Aorta (tissue), 5 donors: ENCODE results near the gene SAP30. TPM values are rescaled to one million over a fixed set of nuclear protein-coding genes. Genes with fewer than 3 reads are reported as not detected.

Experiments
- ATAC-seq: fragments of 200-7000 bp; cut with Tn5 transposase; one replicate; pipeline ENCODE4 v1.9.1; 2022; ENCODE audit warnings: moderate library complexity; ENCODE audit not compliant: low FRiP score
- DNase-seq, 2 donors: peaks; one replicate each; pipeline ENCODE4 v3.0.0-alpha.2; 2020
- H3K27ac ChIP-seq, 2 donors: one replicate each; pipeline ENCODE4 v1.5.1; 2013; ENCODE audit warnings: low read length in 2 of 2, mild to moderate bottlenecking in 2 of 2, moderate library complexity in 2 of 2, control low read depth in 1 of 2, inconsistent platforms in 1 of 2, low read depth in 1 of 2
- H3K27me3 ChIP-seq, 2 donors: one replicate each; pipeline ENCODE4 v1.6.1; 2013; ENCODE audit warnings: control low read depth in 1 of 2, low read length in 1 of 2, mild to moderate bottlenecking in 1 of 2, moderate library complexity in 1 of 2; ENCODE audit not compliant: insufficient read depth in 2 of 2, control insufficient read depth in 1 of 2
- H3K36me3 ChIP-seq, 2 donors: one replicate each; pipeline ENCODE4 v1.6.1; 2013; ENCODE audit warnings: control low read depth in 1 of 2, low read length in 1 of 2, mild to moderate bottlenecking in 1 of 2; ENCODE audit not compliant: insufficient read depth in 2 of 2, control insufficient read depth in 1 of 2
- H3K4me1 ChIP-seq, 2 donors: one replicate each; pipeline ENCODE4 v1.6.1; 2013; ENCODE audit warnings: low read length in 2 of 2, control low read depth in 1 of 2, mild to moderate bottlenecking in 1 of 2, moderate library complexity in 1 of 2; ENCODE audit not compliant: insufficient read depth in 2 of 2, control insufficient read depth in 1 of 2
- H3K4me3 ChIP-seq, 2 donors: one replicate each; pipeline ENCODE4 v1.5.1; 2013; ENCODE audit warnings: low read length in 2 of 2, control low read depth in 1 of 2, mild to moderate bottlenecking in 1 of 2
- H3K9me3 ChIP-seq: one replicate; pipeline ENCODE4 v1.6.1; 2013; ENCODE audit warnings: mild to moderate bottlenecking, low read length; ENCODE audit not compliant: control insufficient read depth
- whole genome bisulfite sequencing, 2 donors: extraction: QIAGEN DNeasy Blood & Tissue Kit; methylation state at CpG; one replicate each; pipeline ENCODE4 v1.1.7; 2013; 5-methylcytosine and 5-hydroxymethylcytosine counted together
- intact Hi-C, 2 donors: fragments of 100-400 bp; cut with DNase I; formaldehyde crosslinking; loops; one replicate each; pipeline versions ENCODE4 v1.14.2 to v1.15.0; 2022
- polyA plus RNA-seq, 2 donors: library from polyadenylated mRNA; stranded (reverse); fragments of 200-250 nt; gene quantifications; one replicate each; pipeline ENCODE4 v1.2.3, GENCODE V29; 2013
- total RNA-seq, 2 donors: library from RNA; stranded (reverse); fragmentation: NEBNext Ultra II Directional; extraction: Animal tissue kit (Norgen Biotek cat#: 25700); gene quantifications; one replicate each; pipeline ENCODE4 v1.2.1, GENCODE V29; 2021
- donor health status: healthy with polysubstance abuse.
- donor health status: Bipolar disorder and iron deficiency.
- donor health status: DM: no; HTN: no; CAD: no.
- donor health status: DM: no; HTN: no; CAD: no.
- donor health status: DM: yes; HTN: yes; CAD: no.

SAP30 gene
- total and polyA plus RNA-seq, 4 donors = 19.4 to 34.7 (median 29.6) TPM

DNA sequence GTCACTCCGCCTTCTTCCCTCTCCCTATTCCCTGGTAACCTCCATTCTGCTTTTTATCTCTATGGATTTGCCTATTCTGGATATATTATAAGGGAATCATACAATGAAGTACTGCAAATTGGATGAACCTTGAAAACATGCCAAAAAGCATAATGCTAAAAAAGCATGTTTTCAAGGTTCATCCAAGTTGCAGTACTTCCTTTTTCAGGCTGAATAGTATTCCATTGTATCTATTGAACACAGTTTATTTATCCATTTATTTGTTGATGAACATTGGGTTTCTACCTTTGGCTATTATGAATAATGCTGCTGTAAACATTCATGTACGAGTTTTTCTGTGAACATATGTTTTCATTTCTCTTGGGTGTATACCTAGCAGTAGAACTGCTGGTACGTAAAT, 9.2 kb downstream of the SAP30 start:
- 96 to 97% methylated on average over 3 of the region's 3 CpGs for WGBS, 2 donors
- intact Hi-C loops = loop anchor here in 1 of 2 donors (5.0 kb wide), 1 partner anchor 32 kb away; no protein-coding TSS in a partner anchor
- DNase-seq = no peak
- no peaks in the 10 kb centered on the region for H3K27me3 ChIP-seq
- H3K4me1 ChIP-seq = no peaks in the 10 kb centered on the region
- no peaks in the 10 kb centered on the region for H3K9me3 ChIP-seq
- no peak overlapping the region for H3K27ac ChIP-seq
- ATAC-seq = no peak
- no peaks in the 10 kb centered on the region for H3K36me3 ChIP-seq
- H3K4me3 ChIP-seq = no peak overlapping the region

GRCh38 chr4:173380987-173381386, 10.2 kb downstream of the SAP30 start:
- no peak for ATAC-seq
- no peaks in the 10 kb centered on the region for H3K36me3 ChIP-seq
- no peak overlapping the region for H3K27ac ChIP-seq
- H3K4me3 ChIP-seq = no peak overlapping the region
- no peaks in the 10 kb centered on the region for H3K4me1 ChIP-seq
- intact Hi-C loops = no loop called here
- H3K27me3 ChIP-seq = no peaks in the 10 kb centered on the region
- H3K9me3 ChIP-seq = no peaks in the 10 kb centered on the region
- DNase-seq = no peak

DNA sequence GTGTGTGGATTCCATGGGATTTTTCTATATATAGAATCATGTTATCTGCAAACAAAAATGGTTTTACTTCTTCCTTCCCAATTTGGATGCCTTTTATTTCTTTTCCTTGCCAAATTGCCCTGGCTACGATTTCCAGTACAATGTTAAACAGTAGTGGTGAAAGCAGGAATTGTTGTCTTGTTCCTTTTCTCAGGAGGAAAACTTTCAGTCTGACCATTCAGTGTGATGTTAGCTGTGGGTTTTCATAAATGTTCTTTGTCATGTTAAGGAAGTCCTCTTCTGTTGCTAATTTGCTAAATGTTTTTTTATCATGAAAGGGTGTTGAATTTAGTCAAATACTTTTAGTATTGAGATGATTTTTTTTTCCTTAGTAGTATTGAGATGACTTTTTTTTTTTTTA, 10.9 kb downstream of the SAP30 start:
- H3K4me3 ChIP-seq = no peak overlapping the region
- intact Hi-C loops = no loop called here
- 0 to 3% methylated on average over 1 of the region's 1 CpG for WGBS, 2 donors

GRCh38 chr4:173382349-173382748, 11.6 kb downstream of the SAP30 start:
- DNase-seq (no peak), ATAC-seq (no peak)
- H3K36me3 ChIP-seq = no peaks in the 10 kb centered on the region
- no peak overlapping the region for H3K27ac ChIP-seq
- WGBS, 2 donors = 92 to 95% methylated on average over 4 of the region's 4 CpGs
- H3K27me3 ChIP-seq = no peaks in the 10 kb centered on the region
- H3K4me1 ChIP-seq = no peaks in the 10 kb centered on the region
- intact Hi-C loops = no loop called here
- no peak overlapping the region for H3K4me3 ChIP-seq
- H3K9me3 ChIP-seq = no peaks in the 10 kb centered on the region

More for the DNA sequence above, 10.9 kb downstream of the SAP30 start:
- H3K9me3 ChIP-seq = no peaks in the 10 kb centered on the region
- H3K36me3 ChIP-seq = no peaks in the 10 kb centered on the region
- ATAC-seq = no peak
- no peaks in the 10 kb centered on the region for H3K4me1 ChIP-seq
- no peak overlapping the region for H3K27ac ChIP-seq
- H3K27me3 ChIP-seq = no peaks in the 10 kb centered on the region
- no peak for DNase-seq

- ATAC-seq (no peak), DNase-seq (no peak)
- Histone ChIP-seq H3K27me3 (no peaks in the 10 kb centered on the region), H3K36me3 (no peaks in the 10 kb centered on the region), H3K9me3 (no peaks in the 10 kb centered on the region), H3K4me1 (no peaks in the 10 kb centered on the region), H3K4me3 (no peak overlapping the region), H3K27ac (no peak overlapping the region)
- intact Hi-C loops = no loop called here
These were observed 16.0 kb downstream of the SAP30 start for GRCh38 chr4:173386751-173387150.

DNA sequence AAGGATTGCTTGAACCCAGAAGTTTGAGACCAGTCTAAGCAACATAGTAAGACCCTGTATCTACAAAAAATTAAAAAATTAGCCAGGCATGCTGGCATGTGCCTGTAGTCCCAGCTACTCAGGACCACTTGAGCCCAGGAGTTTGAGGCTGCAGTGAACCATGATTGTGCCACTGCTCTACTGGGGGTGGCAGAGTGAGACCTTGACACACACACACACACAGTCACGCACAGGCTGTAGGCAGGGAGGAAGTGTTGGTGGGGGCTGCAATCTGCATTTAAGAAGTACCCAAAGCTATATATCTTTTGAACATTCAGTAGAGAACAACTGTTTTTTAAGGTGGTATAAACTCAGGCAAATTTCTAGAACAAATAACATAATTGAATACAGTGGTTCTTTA, 20.9 kb downstream of the SAP30 start:
- intact Hi-C loops = no loop called here
- no peak for DNase-seq
- Histone ChIP-seq H3K9me3 (no peaks in the 10 kb centered on the region), H3K27me3 (no peaks in the 10 kb centered on the region), H3K4me1 (peaks cover 0 to 8% of the 10 kb centered on the region in 2 donors), H3K36me3 (no peaks in the 10 kb centered on the region), H3K27ac (no peak overlapping the region), H3K4me3 (no peak overlapping the region)
- no peak for ATAC-seq
- 82 to 94% methylated on average over 1 of the region's 1 CpG for WGBS, 2 donors

DNA sequence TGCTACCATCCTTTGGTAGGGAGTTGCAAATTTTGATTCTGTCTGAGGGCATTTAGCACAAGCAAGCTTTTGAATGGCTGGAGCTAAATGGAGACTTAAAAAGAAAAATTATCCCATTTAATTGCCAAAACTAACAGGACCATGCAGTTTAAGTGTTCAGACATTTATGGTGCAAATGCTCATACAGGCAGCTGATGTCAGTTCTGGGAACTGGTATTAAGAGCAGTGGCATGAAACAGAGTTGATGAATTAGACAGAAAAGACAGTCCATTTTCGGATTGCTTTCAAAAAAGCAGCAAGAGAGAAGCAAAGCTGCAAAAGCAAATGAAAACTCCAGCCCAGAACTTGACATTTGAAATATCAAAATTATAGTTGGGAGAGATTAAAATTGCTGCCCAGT, 26.9 kb downstream of the SAP30 start:
- DNase-seq (no peak), ATAC-seq (peak; percentile 56)
- 3 to 5% methylated on average over 1 of the region's 1 CpG for WGBS, 2 donors
- peaks cover 0 to 8% of the 10 kb centered on the region in 2 donors for H3K4me1 ChIP-seq
- H3K27ac ChIP-seq = peak overlapping the region in 1 of 2 donors; percentile 82
- peak overlapping the region; percentile 64 to 67 for H3K4me3 ChIP-seq
- H3K36me3 ChIP-seq = no peaks in the 10 kb centered on the region
- H3K9me3 ChIP-seq = no peaks in the 10 kb centered on the region
- H3K27me3 ChIP-seq = no peaks in the 10 kb centered on the region
- intact Hi-C loops = loop anchor here (2.0 kb wide), 2 partner anchors 21 to 63 kb away; partner anchors contain the start of gene HMGB2 (in 1 of the 2)

- H3K9me3 ChIP-seq = no peaks in the 10 kb centered on the region
- peak overlapping the region in 1 of 2 donors; percentile 57 for H3K27ac ChIP-seq
- H3K4me3 ChIP-seq = peak overlapping the region; percentile 48 to 67
- ATAC-seq (peak; percentile 71), DNase-seq (no peak)
- H3K4me1 ChIP-seq = peaks cover 2 to 8% of the 10 kb centered on the region in 2 donors
- no peaks in the 10 kb centered on the region for H3K36me3 ChIP-seq
- no peaks in the 10 kb centered on the region for H3K27me3 ChIP-seq
- intact Hi-C loops = loop anchor here in 1 of 2 donors (2.0 kb wide), 1 partner anchor 63 kb away; the partner anchor contains the start of gene HMGB2
These were observed 27.5 kb downstream of the SAP30 start for GRCh38 chr4:173398220-173398619.

DNA sequence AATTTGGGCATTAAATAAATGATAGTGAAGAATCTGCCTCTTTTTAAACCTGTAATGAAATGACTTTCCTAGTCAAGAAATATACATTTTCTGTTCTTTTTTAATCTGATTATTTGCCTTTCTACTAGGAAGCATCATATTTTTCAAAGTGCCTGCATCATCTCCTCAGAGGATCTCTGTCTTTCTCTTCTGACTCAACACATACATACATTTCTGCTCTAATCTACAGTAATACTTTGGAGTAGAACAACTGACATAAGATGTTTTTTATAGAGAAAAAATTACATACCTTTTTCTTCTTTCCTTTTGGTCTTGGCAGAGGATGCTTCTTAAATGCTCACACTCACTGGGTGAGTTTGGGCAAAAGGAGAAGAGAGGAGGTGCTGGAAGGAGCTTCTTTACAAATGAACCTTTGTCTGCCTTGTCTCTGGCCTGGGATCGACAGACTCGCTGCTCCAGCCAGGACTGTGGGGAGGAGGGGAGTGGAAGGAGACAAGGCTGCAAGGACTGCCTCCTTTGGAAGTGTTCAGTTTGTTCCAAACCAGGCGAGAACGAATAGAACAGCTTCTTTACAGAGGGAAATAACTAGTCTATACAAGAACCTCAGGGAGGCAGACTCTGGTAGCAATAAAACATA, 28.1 kb downstream of the SAP30 start, which contains the start of gene SCRG1:
TSS of gene SCRG1 (minus strand) at position 338 of the 637 bp plus-strand sequence. CDS start 7,702 bp downstream, outside the sequence.
- Histone ChIP-seq H3K36me3 (no peaks in the 10 kb centered on the region), H3K27ac (peak within 1 kb of the TSS; percentile 16 to 82), H3K4me1 (peaks cover 2 to 10% of the 10 kb centered on the region in 2 donors), H3K9me3 (no peaks in the 10 kb centered on the region), H3K27me3 (no peaks in the 10 kb centered on the region), H3K4me3 (peak within 1 kb of the TSS; percentile 48 to 67)
- WGBS, 2 donors = 3 to 6% methylated on average over 4 of the region's 4 CpGs
- intact Hi-C loops = loop anchor here in 1 of 2 donors (2.0 kb wide), 1 partner anchor 64 kb away; the partner anchor contains the start of gene HMGB2
- peak; percentile 90 for ATAC-seq
- peak; percentile 61 to 82 for DNase-seq
